Measurements from ENCODE around the gene GATA2. TPM values are rescaled to one million over a fixed set of nuclear protein-coding genes. Genes with fewer than 3 reads are reported as not detected.

GATA2 gene
- total RNA-seq, 1 experiment from 2014 or later: 9.6 TPM

DNA sequence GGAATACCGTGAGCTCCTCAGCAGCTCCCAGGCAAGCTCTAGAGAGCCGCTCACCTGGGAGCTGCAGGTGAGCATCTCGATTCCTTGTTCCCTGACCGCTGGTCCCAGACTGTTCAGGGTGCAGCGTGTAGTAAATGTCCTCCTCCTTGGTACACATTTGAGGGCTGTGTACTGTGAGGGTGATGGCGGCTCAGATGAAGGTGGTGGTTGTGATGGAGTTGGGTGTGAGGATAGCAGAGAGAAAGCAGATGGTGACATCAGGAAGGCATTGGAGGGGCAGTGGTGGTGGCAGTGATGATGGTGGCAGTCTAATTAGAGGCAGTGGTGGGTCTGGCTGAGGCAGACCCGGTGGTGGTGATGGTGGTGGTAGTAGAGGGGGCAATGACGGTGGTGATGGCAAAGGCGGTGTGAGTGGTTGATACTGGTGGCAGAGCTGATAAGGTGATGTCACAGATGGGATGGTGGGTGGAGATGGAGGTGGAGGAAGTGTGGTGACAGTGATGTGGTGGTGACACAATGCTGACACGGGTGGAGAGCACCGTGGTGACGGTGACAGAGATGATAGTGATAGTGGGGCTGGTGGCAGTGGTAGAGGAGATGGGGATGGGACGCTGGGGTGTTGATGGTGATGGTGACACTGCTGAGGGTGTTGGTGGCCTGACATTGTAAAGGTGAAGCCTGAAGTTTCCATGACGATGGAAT, 26.0 kb downstream of the GATA2 start, which contains the start of gene DNAJB8:
Gene DNAJB8 (minus strand): TSS at position 51 of the 702 bp plus-strand sequence. CDS start 3,645 bp downstream, outside the sequence.
- H3K36me3 Mint-ChIP-seq (ENCODE audit: insufficient read depth, unreplicated experiment): no peaks in the 10 kb centered on the region
- no peak within 1 kb of the TSS for H3K27ac Mint-ChIP-seq (ENCODE audit: unreplicated experiment)
- no peaks in the 10 kb centered on the region for H3K9me3 Mint-ChIP-seq (ENCODE audit: low read depth, unreplicated experiment)
- H3K4me1 Mint-ChIP-seq (ENCODE audit: low read depth, unreplicated experiment): no peaks in the 10 kb centered on the region
- intact Hi-C loops (cut with micrococcal nuclease; ENCODE audit: unreplicated experiment): no loop called here
- CTCF ChIA-PET: no interaction called here
- no TSS peak for BruUV-seq (replicated peaks)
- H3K4me3 Mint-ChIP-seq (ENCODE audit: low read depth, unreplicated experiment): no peak within 1 kb of the TSS
- peaks cover 87% of the 10 kb centered on the region for H3K27me3 Mint-ChIP-seq (ENCODE audit: unreplicated experiment)
- TF ChIP-seq, protein P1, sequence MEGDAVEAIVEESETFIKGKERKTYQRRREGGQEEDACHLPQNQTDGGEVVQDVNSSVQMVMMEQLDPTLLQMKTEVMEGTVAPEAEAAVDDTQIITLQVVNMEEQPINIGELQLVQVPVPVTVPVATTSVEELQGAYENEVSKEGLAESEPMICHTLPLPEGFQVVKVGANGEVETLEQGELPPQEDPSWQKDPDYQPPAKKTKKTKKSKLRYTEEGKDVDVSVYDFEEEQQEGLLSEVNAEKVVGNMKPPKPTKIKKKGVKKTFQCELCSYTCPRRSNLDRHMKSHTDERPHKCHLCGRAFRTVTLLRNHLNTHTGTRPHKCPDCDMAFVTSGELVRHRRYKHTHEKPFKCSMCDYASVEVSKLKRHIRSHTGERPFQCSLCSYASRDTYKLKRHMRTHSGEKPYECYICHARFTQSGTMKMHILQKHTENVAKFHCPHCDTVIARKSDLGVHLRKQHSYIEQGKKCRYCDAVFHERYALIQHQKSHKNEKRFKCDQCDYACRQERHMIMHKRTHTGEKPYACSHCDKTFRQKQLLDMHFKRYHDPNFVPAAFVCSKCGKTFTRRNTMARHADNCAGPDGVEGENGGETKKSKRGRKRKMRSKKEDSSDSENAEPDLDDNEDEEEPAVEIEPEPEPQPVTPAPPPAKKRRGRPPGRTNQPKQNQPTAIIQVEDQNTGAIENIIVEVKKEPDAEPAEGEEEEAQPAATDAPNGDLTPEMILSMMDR (IDR thresholded peaks at IDR 0.05; ENCODE audit: unreplicated experiment): no peak
- no peak for DNase-seq

DNA sequence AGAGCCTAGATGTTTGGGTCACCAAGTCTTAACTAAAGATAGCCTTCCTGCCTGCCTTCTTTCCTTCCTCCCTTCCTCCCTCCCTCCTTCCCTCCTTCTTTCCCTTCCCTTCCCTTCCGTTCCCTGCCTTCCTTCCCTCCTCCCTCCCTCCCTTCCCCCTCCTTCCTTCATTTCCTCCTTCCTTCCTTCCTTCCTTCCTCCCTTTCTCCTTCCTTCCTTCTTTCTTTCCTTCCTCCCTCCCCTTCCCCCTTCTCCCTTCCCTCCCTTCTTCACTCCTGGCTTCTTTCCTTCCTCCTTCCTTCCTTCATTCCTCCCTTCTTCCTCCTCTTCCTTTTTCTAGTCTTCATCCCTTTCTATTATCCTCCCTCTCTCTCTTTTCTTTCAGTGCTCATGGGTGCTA, 28.3 kb downstream of the GATA2 start:
- DNase-seq: no peak
- TF ChIP-seq, protein P1 (IDR thresholded peaks at IDR 0.05; ENCODE audit: unreplicated experiment): no peak
- no TSS peak for BruUV-seq (replicated peaks)
- Mint-ChIP-seq H3K36me3 (ENCODE audit: insufficient read depth, unreplicated experiment) (no peaks in the 10 kb centered on the region), H3K27ac (ENCODE audit: unreplicated experiment) (no peak overlapping the region), H3K9me3 (ENCODE audit: low read depth, unreplicated experiment) (no peaks in the 10 kb centered on the region), H3K4me3 (ENCODE audit: low read depth, unreplicated experiment) (no peak overlapping the region), H3K27me3 (ENCODE audit: unreplicated experiment) (peaks cover 91% of the 10 kb centered on the region), H3K4me1 (ENCODE audit: low read depth, unreplicated experiment) (no peaks in the 10 kb centered on the region)
- CTCF ChIA-PET: interaction anchor here (0.9 kb wide), 1 partner anchor 30 kb away, joined by 3 read pairs; no protein-coding TSS in a partner anchor
- intact Hi-C loops (cut with micrococcal nuclease; ENCODE audit: unreplicated experiment): no loop called here

DNA sequence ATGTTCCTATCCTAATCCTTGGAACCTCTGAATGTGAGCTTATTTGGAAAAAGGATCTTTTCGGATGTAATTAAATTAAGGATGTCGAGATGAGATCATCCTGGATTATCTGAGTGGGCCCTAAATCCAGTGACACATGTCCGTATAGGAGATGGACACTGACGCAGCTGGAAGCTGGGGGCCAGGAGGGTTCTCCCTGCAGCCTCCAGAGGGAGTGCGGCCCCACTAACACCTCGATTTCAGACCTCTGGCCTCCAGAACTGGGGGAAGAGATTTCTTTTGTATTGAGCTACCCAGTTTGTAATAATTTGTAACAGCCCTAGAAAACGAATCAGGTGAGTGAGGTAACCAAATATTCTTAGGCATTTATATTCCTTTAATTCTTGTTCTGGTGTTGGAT, 28.8 kb downstream of the GATA2 start:
- Mint-ChIP-seq H3K4me3 (ENCODE audit: low read depth, unreplicated experiment) (no peak overlapping the region), H3K36me3 (ENCODE audit: insufficient read depth, unreplicated experiment) (no peaks in the 10 kb centered on the region), H3K9me3 (ENCODE audit: low read depth, unreplicated experiment) (no peaks in the 10 kb centered on the region), H3K27me3 (ENCODE audit: unreplicated experiment) (peaks cover 97% of the 10 kb centered on the region), H3K27ac (ENCODE audit: unreplicated experiment) (no peak overlapping the region), H3K4me1 (ENCODE audit: low read depth, unreplicated experiment) (no peaks in the 10 kb centered on the region)
- TF ChIP-seq, protein P1 (IDR thresholded peaks at IDR 0.05; ENCODE audit: unreplicated experiment): no peak
- BruUV-seq (replicated peaks): no TSS peak
- DNase-seq: no peak
- intact Hi-C loops (cut with micrococcal nuclease; ENCODE audit: unreplicated experiment): no loop called here
- CTCF ChIA-PET: interaction anchor here (0.9 kb wide), 1 partner anchor 29 kb away, joined by 3 read pairs; no protein-coding TSS in a partner anchor

DNA sequence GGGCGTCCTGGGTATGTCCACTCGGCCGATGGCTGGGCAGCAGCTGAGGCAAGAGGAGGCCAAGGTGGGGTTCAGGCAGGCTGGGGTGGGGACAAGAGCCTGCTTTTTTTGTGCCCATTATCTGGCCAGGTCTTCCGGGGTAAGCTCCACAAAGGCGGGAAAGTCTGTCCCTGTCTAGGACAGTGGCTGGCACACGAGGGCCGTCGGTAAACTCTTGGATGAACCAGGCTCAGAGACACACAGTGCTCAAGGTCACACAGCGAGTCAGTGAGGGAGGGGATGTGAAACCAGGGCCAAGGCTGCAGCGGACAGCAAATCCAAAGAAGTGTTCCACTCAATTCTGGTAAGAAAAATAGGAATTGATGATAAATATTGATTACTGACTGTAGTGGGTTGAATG, 29.2 kb downstream of the GATA2 start:
- Mint-ChIP-seq H3K4me1 (ENCODE audit: low read depth, unreplicated experiment) (no peaks in the 10 kb centered on the region), H3K9me3 (ENCODE audit: low read depth, unreplicated experiment) (no peaks in the 10 kb centered on the region), H3K4me3 (ENCODE audit: low read depth, unreplicated experiment) (no peak overlapping the region), H3K36me3 (ENCODE audit: insufficient read depth, unreplicated experiment) (no peaks in the 10 kb centered on the region), H3K27ac (ENCODE audit: unreplicated experiment) (no peak overlapping the region), H3K27me3 (ENCODE audit: unreplicated experiment) (peaks cover 97% of the 10 kb centered on the region)
- CTCF ChIA-PET: interaction anchor here (0.9 kb wide), 1 partner anchor 29 kb away, joined by 3 read pairs; no protein-coding TSS in a partner anchor
- no peak for DNase-seq
- intact Hi-C loops (cut with micrococcal nuclease; ENCODE audit: unreplicated experiment): no loop called here
- TF ChIP-seq, protein P1 (IDR thresholded peaks at IDR 0.05; ENCODE audit: unreplicated experiment): no peak
- BruUV-seq (replicated peaks): no TSS peak

All from Calu3 (cell line).